NOMO-1 treated with dmso at 0.1 percent for 144 hours (cell line): ENCODE data around the gene MAP4K2.

Experiments used
- DNase-seq: peaks from one replicate; lab custom pipeline; 2025; ENCODE audit not compliant: unreplicated experiment; lab: John Stamatoyannopoulos, UW

Gene MAP4K2

GRCh38 chr11:64769283-64769682 lies 33.7 kb downstream of the MAP4K2 start:
- no peak for DNase-seq

GRCh38 chr11:64768300-64768694 lies 34.7 kb downstream of the MAP4K2 start:
- DNase-seq = no peak

- peak; percentile 21 for DNase-seq
Measured at GRCh38 chr11:64767344-64768299, 35.4 kb downstream of the MAP4K2 start.

- no peak for DNase-seq
Measured at GRCh38 chr11:64766881-64767280, 36.1 kb downstream of the MAP4K2 start.

GRCh38 chr11:64765851-64766665 lies 37.0 kb downstream of the MAP4K2 start:
- DNase-seq = no peak

GRCh38 chr11:64765291-64765850 lies 37.6 kb downstream of the MAP4K2 start:
- DNase-seq = no peak

- DNase-seq = no peak
Measured at GRCh38 chr11:64764753-64765152, 38.3 kb downstream of the MAP4K2 start.

- no peak for DNase-seq
Measured at GRCh38 chr11:64764040-64764611, 38.9 kb downstream of the MAP4K2 start.

- DNase-seq = no peak
Measured at GRCh38 chr11:64763526-64764039, 39.4 kb downstream of the MAP4K2 start.

- DNase-seq = no peak
Measured at GRCh38 chr11:64762674-64763525, 40.1 kb downstream of the MAP4K2 start.

- no peak for DNase-seq
Measured at GRCh38 chr11:64762277-64762673, 40.7 kb downstream of the MAP4K2 start.

GRCh38 chr11:64760759-64761420 lies 42.1 kb downstream of the MAP4K2 start:
- DNase-seq = no peak

- DNase-seq = no peak
Measured at GRCh38 chr11:64759722-64760719, 43.0 kb downstream of the MAP4K2 start, which contains the start of gene PYGM. PYGM (minus strand) TSS chr11:64759974; CDS start chr11:64759898, 76 bp downstream.

- no peak for DNase-seq
Measured at GRCh38 chr11:64759131-64759721, 43.8 kb downstream of the MAP4K2 start.

- no peak for DNase-seq
Measured at GRCh38 chr11:64758330-64759079, 44.5 kb downstream of the MAP4K2 start.

- no peak for DNase-seq
Measured at GRCh38 chr11:64757549-64758329, 45.3 kb downstream of the MAP4K2 start.
